ENCODE data around the gene MYO5A.

- no peak for TF ChIP-seq CTCF (IDR thresholded peaks at IDR 0.05)
- no peak for TF ChIP-seq EZH2 (IDR thresholded peaks at IDR 0.05; ENCODE audit: borderline replicate concordance, insufficient read depth, low read depth, low read length, poor library complexity, severe bottlenecking)
These were observed 238.4 kb downstream of the MYO5A start for GRCh38 chr15:52290329-52290728.

All from B cell (primary cell).